ENCODE results near the gene PLXNA4. TPM values are rescaled to one million over a fixed set of nuclear protein-coding genes. Genes with fewer than 3 reads are reported as not detected.

The PLXNA4 gene
- total and polyA plus RNA-seq, 2 experiments from 2014 or later, result 1.9 to 4.8 TPM

- H3K36me3 ChIP-seq (replicated peaks; ENCODE audit: insufficient read depth, low read depth), result no peaks in the 10 kb centered on the region
- peaks cover 20% of the 10 kb centered on the region for H3K27me3 ChIP-seq
- H3K9me3 ChIP-seq (ENCODE audit: low read depth), result no peaks in the 10 kb centered on the region
- 19% methylated on average over 25 of the region's 25 CpGs for WGBS (ENCODE audit: low lambda C conversion rate, missing lambda C conversion rate)
- no peaks in the 10 kb centered on the region for H3K9me2 ChIP-seq (replicated peaks; ENCODE audit: insufficient read depth)
- peaks cover 2% of the 10 kb centered on the region for H3K4me1 ChIP-seq (ENCODE audit: insufficient read depth)
- TF ChIP-seq EZH2 (IDR thresholded peaks at IDR 0.05; ENCODE audit: borderline replicate concordance) (no peak), CTCF (IDR thresholded peaks at IDR 0.05; ENCODE audit: poor library complexity) (peak; percentile 36), EZH2phosphoT487 (IDR thresholded peaks at IDR 0.05; ENCODE audit: low read depth, severe bottlenecking, unreplicated experiment) (no peak)
- H3K27ac ChIP-seq, result no peak overlapping the region
- peak overlapping the region; percentile 69 for H3K4me2 ChIP-seq
- no peaks in the 10 kb centered on the region for H3K79me2 ChIP-seq
- DNase-seq (ENCODE audit: low spot score), result peak; percentile 43
- H4K20me1 ChIP-seq (ENCODE audit: insufficient read depth, poor library complexity, severe bottlenecking), result no peaks in the 10 kb centered on the region
- no peak overlapping the region for H3K4me3 ChIP-seq
- H2AFZ ChIP-seq, result peak overlapping the region; percentile 24
Measured at GRCh38 chr7:132614428-132615318, 38.4 kb upstream of the PLXNA4 start.

GRCh38 chr7:132613737-132614136 lies 37.5 kb upstream of the PLXNA4 start:
- no peak for DNase-seq (ENCODE audit: low spot score)
- 94% methylated on average over 2 of the region's 2 CpGs for WGBS (ENCODE audit: low lambda C conversion rate, missing lambda C conversion rate)
- Histone ChIP-seq H3K9me2 (replicated peaks; ENCODE audit: insufficient read depth) (no peaks in the 10 kb centered on the region), H3K27me3 (peaks cover 20% of the 10 kb centered on the region), H3K79me2 (no peaks in the 10 kb centered on the region), H3K4me3 (no peak overlapping the region), H4K20me1 (ENCODE audit: insufficient read depth, poor library complexity, severe bottlenecking) (no peaks in the 10 kb centered on the region), H3K4me1 (ENCODE audit: insufficient read depth) (peaks cover 2% of the 10 kb centered on the region), H2AFZ (no peak overlapping the region), H3K4me2 (no peak overlapping the region), H3K9me3 (ENCODE audit: low read depth) (no peaks in the 10 kb centered on the region), H3K36me3 (replicated peaks; ENCODE audit: insufficient read depth, low read depth) (no peaks in the 10 kb centered on the region), H3K27ac (no peak overlapping the region)
- TF ChIP-seq EZH2phosphoT487 (IDR thresholded peaks at IDR 0.05; ENCODE audit: low read depth, severe bottlenecking, unreplicated experiment) (no peak), CTCF (IDR thresholded peaks at IDR 0.05; ENCODE audit: poor library complexity) (no peak), EZH2 (IDR thresholded peaks at IDR 0.05; ENCODE audit: borderline replicate concordance) (no peak)

DNA sequence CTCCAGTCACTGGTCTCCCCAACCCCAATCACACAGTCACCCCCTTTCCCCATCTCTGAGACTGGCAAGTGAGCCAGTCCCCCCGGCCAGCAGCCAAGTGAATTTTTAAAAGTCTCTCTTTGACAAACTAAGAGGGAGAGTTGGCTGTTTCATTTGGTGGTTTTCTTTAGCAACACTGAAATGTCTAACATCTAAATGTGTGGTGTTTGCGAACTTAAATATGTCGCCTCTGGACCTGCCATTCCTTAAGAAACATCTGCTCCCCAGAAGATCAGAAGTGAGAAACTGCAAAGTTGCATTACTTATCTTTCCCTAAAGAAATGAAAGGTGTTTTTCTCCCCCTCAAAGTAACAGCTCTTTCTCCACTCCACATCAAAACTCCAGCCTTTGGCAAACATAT lies 34.7 kb upstream of the PLXNA4 start:
- no peaks in the 10 kb centered on the region for H3K9me3 ChIP-seq (ENCODE audit: low read depth)
- no peaks in the 10 kb centered on the region for H3K79me2 ChIP-seq
- no peaks in the 10 kb centered on the region for H3K9me2 ChIP-seq (replicated peaks; ENCODE audit: insufficient read depth)
- H2AFZ ChIP-seq, result no peak overlapping the region
- H3K4me2 ChIP-seq, result no peak overlapping the region
- 92% methylated on average over 3 of the region's 3 CpGs for WGBS (ENCODE audit: low lambda C conversion rate, missing lambda C conversion rate)
- no peak for DNase-seq (ENCODE audit: low spot score)
- H3K36me3 ChIP-seq (replicated peaks; ENCODE audit: insufficient read depth, low read depth), result no peaks in the 10 kb centered on the region
- no peaks in the 10 kb centered on the region for H3K4me1 ChIP-seq (ENCODE audit: insufficient read depth)
- no peak overlapping the region for H3K27ac ChIP-seq
- TF ChIP-seq EZH2 (IDR thresholded peaks at IDR 0.05; ENCODE audit: borderline replicate concordance) (no peak), CTCF (IDR thresholded peaks at IDR 0.05; ENCODE audit: poor library complexity) (no peak), EZH2phosphoT487 (IDR thresholded peaks at IDR 0.05; ENCODE audit: low read depth, severe bottlenecking, unreplicated experiment) (no peak)
- no peak overlapping the region for H3K4me3 ChIP-seq
- no peaks in the 10 kb centered on the region for H4K20me1 ChIP-seq (ENCODE audit: insufficient read depth, poor library complexity, severe bottlenecking)
- peaks cover 16% of the 10 kb centered on the region for H3K27me3 ChIP-seq

Data from hepatocyte (in vitro differentiated cells).